GM12892 (cell line): ENCODE measurements around the gene HAUS1.
"Not testable (repeated sequence)": the region's sequence is repeated elsewhere in the genome, so short reads cannot be mapped to it uniquely, and the experiment has no call there.

ENCODE experiments used
- POLR2A ChIP-seq: IDR thresholded peaks from 2 replicates; pipeline ENCODE4 v1.6.1; 2011; ENCODE audit warnings: low read depth, low read length, control low read depth
- POLR2AphosphoS5 ChIP-seq: IDR thresholded peaks from 2 replicates; pipeline ENCODE4 v1.6.1; 2011; ENCODE audit warnings: low read depth, low read length, control low read depth

DNA sequence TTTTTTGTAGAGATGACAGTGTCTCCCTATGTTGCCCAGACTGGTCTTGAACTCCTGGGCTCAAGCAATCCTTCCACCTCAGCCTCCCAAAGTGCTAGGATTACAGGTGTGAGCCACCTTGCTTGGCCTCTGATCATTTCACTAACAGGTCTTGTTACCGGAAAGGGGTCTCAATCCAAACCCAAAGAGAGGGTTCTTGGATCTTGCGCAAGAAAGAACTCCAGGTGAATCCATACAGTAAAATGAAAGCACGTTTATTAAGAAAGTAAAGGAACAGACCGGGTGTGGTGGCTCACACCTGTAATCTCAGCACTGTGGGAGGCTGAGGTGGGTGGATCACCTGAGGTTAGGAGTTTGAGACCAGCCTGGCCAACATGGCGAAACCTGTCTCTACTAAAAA is 56.7 kb downstream of the HAUS1 start:
- not testable (repeated sequence) for TF ChIP-seq POLR2AphosphoS5, POLR2A
